ENCODE results near the gene ZNF407.

ZNF407 gene

DNA sequence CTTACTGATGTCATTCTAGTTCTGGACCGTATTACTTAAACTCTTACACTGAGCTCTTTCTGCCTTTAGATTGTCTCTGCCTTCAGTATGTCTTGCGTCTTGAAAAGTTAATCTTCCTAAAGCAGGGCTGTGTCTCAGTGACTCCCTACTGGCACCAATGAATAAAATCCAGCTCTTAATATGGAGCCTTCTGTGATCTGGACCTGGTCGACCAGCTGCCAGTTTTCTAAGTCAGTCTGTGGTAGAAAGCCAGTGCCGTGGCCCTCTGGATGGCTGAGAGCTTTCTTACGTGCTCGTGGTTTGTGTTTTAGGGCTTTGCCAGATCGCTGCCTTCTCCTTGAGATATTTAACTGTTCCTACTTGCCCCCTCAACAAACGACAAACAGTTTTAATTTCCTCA lies 26.8 kb downstream of the ZNF407 start:
- Histone ChIP-seq H3K27me3 (ENCODE audit: insufficient read depth, poor library complexity, severe bottlenecking) (no peaks in the 10 kb centered on the region), H3K36me3 (ENCODE audit: low read depth) (no peaks in the 10 kb centered on the region; the same call in 1 of the 2 replicates), H3K4me3 (ENCODE audit: severe bottlenecking) (no peak overlapping the region), H3K27ac (ENCODE audit: poor library complexity, severe bottlenecking) (no peak overlapping the region), H3K9me3 (ENCODE audit: severe bottlenecking) (no peaks in the 10 kb centered on the region), H3K4me1 (ENCODE audit: insufficient read depth, poor library complexity, severe bottlenecking) (no peaks in the 10 kb centered on the region)
- ATAC-seq (ENCODE audit: low read depth) (no peak), DNase-seq (ENCODE audit: low spot score) (no peak)
- TF ChIP-seq, protein P1, sequence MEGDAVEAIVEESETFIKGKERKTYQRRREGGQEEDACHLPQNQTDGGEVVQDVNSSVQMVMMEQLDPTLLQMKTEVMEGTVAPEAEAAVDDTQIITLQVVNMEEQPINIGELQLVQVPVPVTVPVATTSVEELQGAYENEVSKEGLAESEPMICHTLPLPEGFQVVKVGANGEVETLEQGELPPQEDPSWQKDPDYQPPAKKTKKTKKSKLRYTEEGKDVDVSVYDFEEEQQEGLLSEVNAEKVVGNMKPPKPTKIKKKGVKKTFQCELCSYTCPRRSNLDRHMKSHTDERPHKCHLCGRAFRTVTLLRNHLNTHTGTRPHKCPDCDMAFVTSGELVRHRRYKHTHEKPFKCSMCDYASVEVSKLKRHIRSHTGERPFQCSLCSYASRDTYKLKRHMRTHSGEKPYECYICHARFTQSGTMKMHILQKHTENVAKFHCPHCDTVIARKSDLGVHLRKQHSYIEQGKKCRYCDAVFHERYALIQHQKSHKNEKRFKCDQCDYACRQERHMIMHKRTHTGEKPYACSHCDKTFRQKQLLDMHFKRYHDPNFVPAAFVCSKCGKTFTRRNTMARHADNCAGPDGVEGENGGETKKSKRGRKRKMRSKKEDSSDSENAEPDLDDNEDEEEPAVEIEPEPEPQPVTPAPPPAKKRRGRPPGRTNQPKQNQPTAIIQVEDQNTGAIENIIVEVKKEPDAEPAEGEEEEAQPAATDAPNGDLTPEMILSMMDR (IDR thresholded peaks at IDR 0.05; ENCODE audit: poor library complexity, severe bottlenecking): no peak

DNA sequence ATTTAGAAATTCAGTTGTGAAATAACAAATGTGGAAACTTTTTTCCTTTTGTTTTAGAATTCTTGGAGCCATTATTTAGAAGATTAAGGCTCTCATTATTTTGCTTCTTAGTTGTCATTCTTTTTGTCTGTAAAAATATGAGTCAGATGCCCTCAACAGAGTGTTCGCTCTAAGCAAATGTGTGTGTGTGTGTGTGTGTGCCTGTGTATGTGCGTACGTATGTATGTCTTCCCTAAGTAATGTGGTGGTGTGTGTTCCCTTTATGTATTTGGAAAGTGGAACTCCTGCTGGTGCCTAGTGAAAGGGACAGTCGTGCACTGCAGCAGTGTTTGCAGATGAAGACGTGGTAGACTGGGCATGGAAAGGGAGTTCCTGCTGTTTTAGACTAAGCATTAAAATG lies 27.5 kb downstream of the ZNF407 start:
- Histone ChIP-seq H3K9me3 (ENCODE audit: severe bottlenecking) (no peaks in the 10 kb centered on the region), H3K4me1 (ENCODE audit: insufficient read depth, poor library complexity, severe bottlenecking) (no peaks in the 10 kb centered on the region), H3K4me3 (ENCODE audit: severe bottlenecking) (no peak overlapping the region), H3K27me3 (ENCODE audit: insufficient read depth, poor library complexity, severe bottlenecking) (no peaks in the 10 kb centered on the region), H3K36me3 (ENCODE audit: low read depth) (no peaks in the 10 kb centered on the region; the same call in 1 of the 2 replicates), H3K27ac (ENCODE audit: poor library complexity, severe bottlenecking) (no peak overlapping the region)
- TF ChIP-seq, protein P1 (IDR thresholded peaks at IDR 0.05; ENCODE audit: poor library complexity, severe bottlenecking): no peak
- ATAC-seq (ENCODE audit: low read depth): no peak
- no peak for DNase-seq (ENCODE audit: low spot score)

DNA sequence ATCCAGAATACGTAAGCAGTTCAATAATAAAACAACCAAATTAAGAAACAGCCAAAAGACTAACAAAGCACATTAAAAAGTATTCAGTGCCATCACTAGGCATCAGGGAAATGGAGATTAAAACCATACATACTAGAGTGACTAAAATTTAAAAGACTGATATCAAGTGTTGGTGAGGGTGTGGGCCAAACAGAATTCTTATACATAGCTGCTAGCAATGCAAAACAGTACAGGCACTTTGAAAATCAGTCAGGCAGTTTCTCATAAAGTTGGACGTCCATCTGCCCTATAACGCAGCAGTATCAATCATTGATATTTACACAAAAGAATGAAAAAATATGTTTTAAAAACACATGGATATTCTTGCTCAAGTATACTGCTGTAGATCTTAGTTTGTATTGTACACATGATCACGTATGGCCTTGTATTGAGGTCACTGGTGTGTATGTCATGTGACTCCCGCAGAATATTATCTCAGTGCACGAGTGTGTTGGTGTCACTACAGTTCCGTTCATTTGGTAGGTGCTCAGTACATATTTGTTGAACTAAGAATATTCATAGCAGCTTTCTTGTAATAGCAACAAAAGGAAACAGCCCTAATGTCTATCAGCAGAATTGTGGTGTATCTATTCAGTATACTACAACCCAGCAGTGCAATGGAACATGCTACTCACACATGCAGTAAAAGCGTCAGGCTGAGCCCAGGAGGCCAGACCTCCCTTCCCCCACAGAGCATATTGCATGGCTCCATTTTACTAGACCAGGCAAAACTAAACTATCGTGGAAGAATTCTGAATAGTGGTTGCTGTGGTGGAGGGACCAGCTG lies 28.6 kb downstream of the ZNF407 start:
- DNase-seq (ENCODE audit: low spot score) (no peak), ATAC-seq (ENCODE audit: low read depth) (no peak)
- TF ChIP-seq, protein P1 (IDR thresholded peaks at IDR 0.05; ENCODE audit: poor library complexity, severe bottlenecking): no peak
- Histone ChIP-seq H3K4me1 (ENCODE audit: insufficient read depth, poor library complexity, severe bottlenecking) (no peaks in the 10 kb centered on the region), H3K27ac (ENCODE audit: poor library complexity, severe bottlenecking) (no peak overlapping the region), H3K36me3 (ENCODE audit: low read depth) (no peaks in the 10 kb centered on the region; the same call in 1 of the 2 replicates), H3K9me3 (ENCODE audit: severe bottlenecking) (no peaks in the 10 kb centered on the region), H3K27me3 (ENCODE audit: insufficient read depth, poor library complexity, severe bottlenecking) (no peaks in the 10 kb centered on the region), H3K4me3 (ENCODE audit: severe bottlenecking) (no peak overlapping the region)

DNA sequence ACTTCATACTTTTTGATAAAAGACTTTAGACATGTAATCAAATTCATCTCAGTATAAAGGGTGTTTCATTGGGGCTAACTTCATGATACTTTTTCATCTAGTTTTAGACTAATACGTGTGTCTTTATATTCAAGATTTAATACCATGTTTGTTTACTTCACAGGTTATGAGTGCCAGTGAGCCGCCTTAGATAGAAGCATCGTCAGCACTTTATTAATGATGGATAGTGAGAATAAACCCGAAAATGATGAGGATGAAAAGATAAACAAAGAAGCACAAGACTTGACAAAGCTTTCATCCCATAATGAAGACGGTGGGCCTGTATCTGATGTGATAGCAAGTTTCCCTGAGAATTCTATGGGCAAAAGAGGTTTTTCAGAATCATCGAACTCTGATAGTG lies 33.1 kb downstream of the ZNF407 start:
- TF ChIP-seq, protein P1 (IDR thresholded peaks at IDR 0.05; ENCODE audit: poor library complexity, severe bottlenecking): no peak
- no peak for DNase-seq (ENCODE audit: low spot score)
- peaks cover 7% of the 10 kb centered on the region; the same call in 1 of the 2 replicates for H3K36me3 ChIP-seq (ENCODE audit: low read depth)
- ATAC-seq (ENCODE audit: low read depth): no peak
- no peaks in the 10 kb centered on the region for H3K27me3 ChIP-seq (ENCODE audit: insufficient read depth, poor library complexity, severe bottlenecking)
- H3K4me1 ChIP-seq (ENCODE audit: insufficient read depth, poor library complexity, severe bottlenecking): no peaks in the 10 kb centered on the region
- no peak overlapping the region for H3K27ac ChIP-seq (ENCODE audit: poor library complexity, severe bottlenecking)
- H3K9me3 ChIP-seq (ENCODE audit: severe bottlenecking): no peaks in the 10 kb centered on the region
- H3K4me3 ChIP-seq (ENCODE audit: severe bottlenecking): no peak overlapping the region

DNA sequence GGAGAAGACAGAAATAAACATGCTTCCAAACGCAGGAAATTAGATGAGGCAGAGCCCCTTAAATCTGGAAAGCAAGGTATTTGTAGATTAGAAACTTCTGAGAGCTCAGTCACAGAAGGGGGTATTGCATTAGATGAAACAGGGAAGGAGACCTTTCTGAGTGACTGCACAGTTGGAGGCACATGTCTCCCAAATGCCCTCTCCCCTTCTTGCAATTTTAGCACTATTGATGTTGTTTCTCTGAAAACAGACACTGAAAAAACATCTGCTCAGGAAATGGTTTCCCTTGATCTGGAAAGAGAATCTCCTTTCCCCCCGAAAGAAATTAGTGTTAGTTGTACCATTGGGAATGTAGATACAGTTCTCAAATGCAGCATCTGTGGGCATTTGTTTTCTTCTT lies 33.5 kb downstream of the ZNF407 start:
- Histone ChIP-seq H3K4me1 (ENCODE audit: insufficient read depth, poor library complexity, severe bottlenecking) (no peaks in the 10 kb centered on the region), H3K27me3 (ENCODE audit: insufficient read depth, poor library complexity, severe bottlenecking) (no peaks in the 10 kb centered on the region), H3K27ac (ENCODE audit: poor library complexity, severe bottlenecking) (no peak overlapping the region), H3K4me3 (ENCODE audit: severe bottlenecking) (no peak overlapping the region), H3K36me3 (ENCODE audit: low read depth) (peaks cover 7% of the 10 kb centered on the region; the same call in 1 of the 2 replicates), H3K9me3 (ENCODE audit: severe bottlenecking) (no peaks in the 10 kb centered on the region)
- DNase-seq (ENCODE audit: low spot score): no peak
- TF ChIP-seq, protein P1 (IDR thresholded peaks at IDR 0.05; ENCODE audit: poor library complexity, severe bottlenecking): no peak
- ATAC-seq (ENCODE audit: low read depth): no peak

All from RWPE2 (cell line).